ENCODE results near the gene NTHL1.

Gene NTHL1

GRCh38 chr16:2063861-2064260 lies 16.2 kb upstream of the NTHL1 start:
- DNase-seq (ENCODE audit: low read depth in 2 of 2), result no peak

DNA sequence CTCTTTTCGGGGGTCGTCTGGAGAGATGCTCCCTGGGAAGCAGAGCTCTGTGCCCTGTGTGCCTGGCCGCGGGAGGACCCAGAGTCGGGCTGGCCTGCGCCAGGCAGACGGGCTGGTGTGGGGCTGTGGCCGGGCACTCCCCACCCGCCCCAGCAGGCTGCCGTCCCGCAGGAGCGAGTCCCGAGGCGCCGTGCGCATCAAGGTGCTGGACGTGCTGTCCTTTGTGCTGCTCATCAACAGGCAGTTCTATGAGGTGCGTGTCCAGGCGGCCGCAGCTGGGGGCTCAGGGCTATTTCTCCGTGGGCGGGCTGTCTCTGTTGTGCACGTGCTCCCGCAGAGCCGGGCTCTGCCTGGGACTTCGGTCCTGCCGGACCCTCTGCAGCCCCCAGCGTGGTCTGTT lies 15.2 kb upstream of the NTHL1 start:
- DNase-seq (ENCODE audit: low read depth in 2 of 2), result no peak

DNA sequence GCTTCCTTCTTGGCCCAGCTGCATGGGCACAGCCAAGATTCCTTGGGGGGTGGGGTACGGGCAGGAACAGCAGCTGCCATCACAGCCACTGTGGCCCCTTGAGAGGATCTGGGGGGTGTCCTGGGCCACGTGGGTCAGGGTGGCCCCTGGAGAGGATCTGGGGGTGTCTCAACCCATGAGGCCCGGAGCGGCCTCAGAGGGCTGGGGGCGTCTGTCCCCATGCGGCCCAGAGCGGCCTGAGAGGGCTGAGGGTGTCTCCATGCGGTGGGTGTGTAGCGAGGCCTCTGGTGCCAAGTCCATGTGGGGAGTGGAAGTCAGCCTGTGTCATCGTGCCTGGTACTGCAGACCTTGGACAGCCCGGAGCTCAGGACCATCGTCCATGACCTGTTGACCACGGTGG lies 13.9 kb upstream of the NTHL1 start:
- no peak for DNase-seq (ENCODE audit: low read depth in 2 of 2)

GRCh38 chr16:2061023-2061422 lies 13.4 kb upstream of the NTHL1 start:
- no peak for DNase-seq (ENCODE audit: low read depth in 2 of 2)

GRCh38 chr16:2060346-2060745 lies 12.7 kb upstream of the NTHL1 start:
- DNase-seq (ENCODE audit: low read depth in 2 of 2), result no peak

GRCh38 chr16:2058872-2059271 lies 11.2 kb upstream of the NTHL1 start:
- DNase-seq (ENCODE audit: low read depth in 2 of 2), result no peak

DNA sequence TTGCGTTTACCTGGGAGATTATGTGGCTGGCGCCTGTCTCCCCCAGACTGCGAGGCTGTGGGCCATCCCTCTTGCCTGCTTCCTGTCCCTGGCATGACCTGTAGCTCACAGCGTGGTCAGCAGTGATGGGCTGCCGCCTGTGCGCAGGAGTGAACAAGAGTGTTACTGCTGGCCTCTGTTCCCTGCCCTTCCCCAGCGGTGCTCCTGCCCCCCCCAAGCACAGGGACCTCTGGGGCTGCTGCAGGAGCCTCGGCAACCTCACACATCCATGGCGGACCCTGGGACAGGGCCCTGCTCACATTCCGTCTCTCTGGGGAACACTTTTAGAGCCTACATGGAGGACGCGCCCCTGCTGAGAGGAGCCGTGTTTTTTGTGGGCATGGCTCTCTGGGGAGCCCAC lies 10.8 kb upstream of the NTHL1 start:
- DNase-seq (ENCODE audit: low read depth in 2 of 2), result no peak

DNA sequence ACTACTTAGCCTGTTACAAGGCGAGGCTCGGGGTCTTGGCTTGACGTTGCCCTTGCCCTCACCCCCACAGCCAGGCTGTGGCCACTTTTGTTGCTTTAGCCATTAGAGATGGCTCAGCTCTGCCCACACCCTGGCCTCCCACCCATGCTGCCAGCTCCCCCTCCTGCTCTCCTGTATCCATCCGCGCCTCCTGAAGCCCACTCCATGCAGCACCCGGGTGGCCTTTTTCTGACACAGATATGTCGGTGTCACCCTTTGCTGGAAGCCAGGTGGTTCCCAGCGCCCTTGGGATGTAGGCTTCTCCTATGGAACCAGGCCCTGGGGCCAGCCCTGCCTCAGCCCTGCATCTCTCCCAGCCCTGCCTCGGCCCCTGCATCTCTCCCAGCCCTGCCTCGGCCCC lies 9.8 kb upstream of the NTHL1 start:
- DNase-seq (ENCODE audit: low read depth in 2 of 2), result no peak

- DNase-seq (ENCODE audit: low read depth in 2 of 2), result no peak
Measured at GRCh38 chr16:2056681-2057407, 9.2 kb upstream of the NTHL1 start.

- no peak for DNase-seq (ENCODE audit: low read depth in 2 of 2)
Measured at GRCh38 chr16:2056077-2056476, 8.4 kb upstream of the NTHL1 start.

GRCh38 chr16:2054543-2055245 lies 7.1 kb upstream of the NTHL1 start:
- DNase-seq (ENCODE audit: low read depth in 2 of 2), result no peak

- DNase-seq (ENCODE audit: low read depth in 2 of 2), result no peak
Measured at GRCh38 chr16:2053897-2054296, 6.3 kb upstream of the NTHL1 start.

DNA sequence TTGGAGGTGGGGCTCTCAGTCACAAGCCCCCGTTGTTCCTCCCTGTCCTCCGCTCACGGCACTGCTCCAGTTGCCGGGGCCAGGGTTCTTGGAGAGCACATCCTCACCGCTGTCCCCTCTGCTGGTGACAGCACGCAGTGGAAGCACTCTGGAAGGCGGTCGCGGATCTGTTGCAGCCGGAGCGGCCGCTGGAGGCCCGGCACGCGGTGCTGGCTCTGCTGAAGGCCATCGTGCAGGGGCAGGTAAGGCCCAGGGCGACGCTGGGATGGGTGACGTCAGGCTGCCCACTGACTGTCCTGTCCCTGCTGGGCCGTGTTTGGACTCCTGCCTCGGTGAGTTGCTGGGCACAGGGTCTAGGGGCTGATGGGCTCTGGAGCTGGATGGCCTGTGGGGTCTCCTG lies 5.6 kb upstream of the NTHL1 start:
- DNase-seq (ENCODE audit: low read depth in 2 of 2), result no peak

- DNase-seq (ENCODE audit: low read depth in 2 of 2), result no peak
Measured at GRCh38 chr16:2048116-2048543, 496 bp upstream of the NTHL1 start.

DNA sequence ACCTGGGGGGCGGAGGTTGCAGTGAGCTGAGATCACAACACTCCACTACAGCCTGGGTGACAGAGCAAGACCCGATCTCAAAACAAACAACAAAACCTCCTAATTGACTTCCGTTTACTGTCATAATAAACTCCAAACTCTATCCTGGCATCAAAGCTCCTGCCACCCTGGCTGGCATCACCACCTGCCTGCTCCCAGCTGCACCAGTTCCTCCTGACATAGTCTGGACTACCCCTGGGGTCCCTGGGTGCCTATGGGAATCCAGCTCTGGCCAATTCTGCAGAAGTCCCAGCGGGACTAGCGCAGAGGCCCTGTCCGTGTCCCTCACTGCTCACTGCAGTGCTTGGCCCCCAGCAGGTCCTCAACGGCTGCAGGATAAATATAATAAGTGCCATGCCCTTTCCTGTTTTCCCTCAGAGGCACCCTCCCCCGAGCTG lies 723 bp downstream of the NTHL1 start:
- no peak for DNase-seq (ENCODE audit: low read depth in 2 of 2)

DNA sequence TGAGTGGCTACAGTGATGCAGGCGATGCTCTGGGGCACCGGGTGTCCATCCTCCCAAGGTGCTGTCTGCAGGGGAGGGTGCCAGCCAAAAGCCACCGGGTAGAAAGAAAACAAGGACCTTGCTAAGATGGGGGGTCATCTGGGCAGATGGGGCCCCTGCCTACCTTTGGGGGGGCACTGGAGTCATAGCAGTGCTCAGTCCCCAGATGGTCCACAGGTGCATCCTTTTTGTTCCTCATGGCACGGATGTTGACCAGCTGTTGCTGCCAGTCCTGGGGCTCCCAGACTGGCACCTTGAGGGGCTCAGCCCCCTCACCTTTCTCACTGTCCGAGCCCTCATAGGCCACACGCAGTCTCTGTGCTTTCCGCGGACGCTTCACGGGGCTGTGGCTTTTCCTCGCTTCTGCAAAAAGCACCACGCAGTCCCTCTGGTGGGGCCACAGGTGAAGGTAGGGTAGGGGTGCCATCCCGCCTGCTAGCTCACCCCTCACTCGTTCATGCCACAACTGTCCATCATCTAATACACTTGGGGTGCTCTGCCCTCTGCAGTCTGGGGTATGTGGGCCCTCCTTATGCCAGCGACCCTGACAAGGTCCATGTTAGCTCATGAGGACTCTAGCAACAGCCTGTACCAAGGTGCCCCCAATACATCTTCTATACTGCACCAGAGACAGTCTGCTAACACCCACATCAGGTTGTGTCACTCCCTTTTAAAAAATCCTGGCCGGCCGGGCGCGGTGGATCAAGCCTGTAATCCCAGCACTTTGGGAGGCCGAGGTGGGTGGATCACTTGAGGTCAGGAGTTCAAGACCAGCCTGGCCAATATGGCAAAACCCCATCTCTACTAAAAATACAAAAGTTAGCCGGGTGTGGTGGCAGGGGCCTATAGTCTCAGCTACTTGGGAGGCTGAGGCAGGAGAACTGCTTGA lies 1.4 kb downstream of the NTHL1 start:
- no peak for DNase-seq (ENCODE audit: low read depth in 2 of 2)

DNA sequence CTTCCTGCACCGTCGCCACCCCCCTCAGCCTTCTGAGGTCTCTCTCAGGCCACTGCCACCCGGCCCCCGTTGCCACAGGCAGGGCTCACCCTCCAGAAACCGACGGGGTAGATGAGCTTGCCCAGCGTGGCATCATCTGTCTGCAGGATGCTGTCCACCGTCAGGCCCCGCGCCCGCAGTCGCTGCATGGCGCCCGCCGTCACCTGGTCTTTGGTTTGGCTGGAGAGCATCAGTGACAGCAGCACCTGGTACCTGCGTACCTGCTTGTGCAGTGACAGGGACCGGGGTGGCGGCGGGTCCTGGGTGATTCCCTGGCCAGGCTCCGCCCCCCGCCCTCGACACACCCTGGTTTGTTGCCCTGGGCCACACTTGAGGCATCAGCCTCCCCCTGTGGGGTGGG lies 3.1 kb downstream of the NTHL1 start:
- DNase-seq (ENCODE audit: low read depth in 2 of 2), result no peak

GRCh38 chr16:2043667-2044451 lies 3.8 kb downstream of the NTHL1 start:
- DNase-seq (ENCODE audit: low read depth in 2 of 2), result no peak

DNA sequence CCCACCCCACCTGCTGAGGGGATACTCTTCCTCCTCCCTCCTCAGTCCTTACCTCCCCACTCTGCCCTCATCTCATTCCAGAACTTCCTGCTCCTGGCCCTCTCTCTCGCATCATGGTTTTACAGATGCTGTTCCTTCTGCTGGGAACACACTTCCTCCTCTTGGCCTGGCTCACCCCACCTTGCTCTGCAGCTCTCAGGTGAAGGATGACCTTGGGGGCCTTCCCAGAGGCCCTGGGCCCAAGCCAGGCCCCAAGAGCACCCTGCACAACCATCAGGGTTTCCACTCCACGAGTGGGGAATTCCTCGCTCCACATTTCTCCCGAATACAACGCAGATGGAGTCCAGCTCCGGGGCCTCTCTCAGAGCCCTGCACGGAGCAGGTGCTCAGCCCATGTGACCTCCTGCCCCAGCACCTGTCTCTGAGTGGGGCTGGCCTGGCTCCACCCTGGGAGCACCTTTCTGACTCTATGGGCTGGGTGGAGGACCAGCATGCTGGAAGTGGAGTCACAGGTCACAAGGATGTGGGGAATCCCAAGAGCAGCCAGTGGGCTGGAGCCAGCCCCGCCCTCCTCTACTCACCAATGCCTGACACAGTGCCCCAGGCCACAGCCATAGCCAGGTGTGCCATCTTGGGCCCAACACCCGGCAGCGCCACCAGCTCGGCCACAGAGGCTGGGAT lies 4.5 kb downstream of the NTHL1 start:
- DNase-seq (ENCODE audit: low read depth in 2 of 2), result no peak

GRCh38 chr16:2042171-2042985 lies 5.3 kb downstream of the NTHL1 start:
- no peak for DNase-seq (ENCODE audit: low read depth in 2 of 2)
